Loucy (cell line): ENCODE measurements around the gene KIF1B.

Experiments
- H2AFZ ChIP-seq: fragments of 200-600 bp; sonication (generic); 2 replicates; pipeline ENCODE4 v1.6.0; 2016; ENCODE audit warnings: antibody characterized with exemption, mild to moderate bottlenecking, low read length, moderate library complexity
- H3F3A ChIP-seq: fragments of 200-600 bp; 2 replicates; pipeline ENCODE4 v1.6.0; 2016; ENCODE audit warnings: antibody characterized with exemption, low read depth, mild to moderate bottlenecking
- H3K27me3 ChIP-seq: fragments of 200-600 bp; sonication (generic); 2 replicates; pipeline ENCODE4 v1.6.1; 2014; ENCODE audit warnings: low read length, mild to moderate bottlenecking; ENCODE audit not compliant: insufficient read depth, poor library complexity, severe bottlenecking
- H3K36me3 ChIP-seq: fragments of 200-600 bp; sonication (generic); 2 replicates; pipeline ENCODE4 v1.6.1; 2016; ENCODE audit warnings: low read length; ENCODE audit not compliant: insufficient read depth
- H3K4me1 ChIP-seq: fragments of 200-600 bp; sonication (generic); 2 replicates; pipeline ENCODE4 v1.5.1; 2014; ENCODE audit warnings: low read length, mild to moderate bottlenecking; ENCODE audit not compliant: insufficient read depth, poor library complexity, severe bottlenecking
- H3K4me2 ChIP-seq: fragments of 200-600 bp; sonication (generic); 2 replicates; pipeline ENCODE4 v1.6.0; 2014; ENCODE audit warnings: antibody characterized with exemption, low read length, low read depth, mild to moderate bottlenecking; ENCODE audit not compliant: poor library complexity, severe bottlenecking
- H3K4me3 ChIP-seq: fragments of 200-600 bp; sonication (generic); 2 replicates; pipeline ENCODE4 v1.5.1; 2014; ENCODE audit warnings: low read length, mild to moderate bottlenecking, mixed read lengths; ENCODE audit not compliant: poor library complexity, severe bottlenecking
- H3K79me2 ChIP-seq: fragments of 200-600 bp; sonication (generic); 2 replicates; pipeline ENCODE4 v1.6.1; 2014; ENCODE audit warnings: low read length; ENCODE audit not compliant: insufficient read depth
- H3K9ac ChIP-seq: fragments of 200-600 bp; sonication (generic); 2 replicates; pipeline ENCODE4 v1.6.0; 2014; ENCODE audit warnings: mild to moderate bottlenecking, low read depth, low read length, moderate library complexity; ENCODE audit not compliant: poor library complexity, severe bottlenecking
- H3K9me2 ChIP-seq: fragments of 200-600 bp; sonication (generic); replicated peaks from 2 replicates; pipeline ENCODE4 v1.6.1; 2016; ENCODE audit warnings: low read depth, low read length, mixed read lengths
- H3K9me3 ChIP-seq: fragments of 200-600 bp; sonication (generic); 2 replicates; pipeline ENCODE4 v1.6.1; 2014; ENCODE audit warnings: mild to moderate bottlenecking, antibody characterized with exemption, low read length, low read depth; ENCODE audit not compliant: insufficient read depth
- H4K20me1 ChIP-seq: fragments of 200-600 bp; sonication (generic); 2 replicates; pipeline ENCODE4 v1.6.0; 2014; ENCODE audit warnings: antibody characterized with exemption, low read length, mild to moderate bottlenecking; ENCODE audit not compliant: insufficient read depth, poor library complexity, severe bottlenecking
- EZH2phosphoT487 ChIP-seq: fragments of 200-600 bp; IDR thresholded peaks from 2 replicates; pipeline ENCODE4 v1.6.1; 2018; ENCODE audit warnings: antibody characterized with exemption, mild to moderate bottlenecking, moderate library complexity, borderline replicate concordance
- TF ChIP-seq, protein P1 (sequence below): fragments of 200-600 bp; sonication (generic); conservative IDR thresholded peaks from 2 replicates; pipeline ENCODE4 v1.5.1; 2014; ENCODE audit warnings: mild to moderate bottlenecking, antibody characterized with exemption, low read length

KIF1B gene

DNA sequence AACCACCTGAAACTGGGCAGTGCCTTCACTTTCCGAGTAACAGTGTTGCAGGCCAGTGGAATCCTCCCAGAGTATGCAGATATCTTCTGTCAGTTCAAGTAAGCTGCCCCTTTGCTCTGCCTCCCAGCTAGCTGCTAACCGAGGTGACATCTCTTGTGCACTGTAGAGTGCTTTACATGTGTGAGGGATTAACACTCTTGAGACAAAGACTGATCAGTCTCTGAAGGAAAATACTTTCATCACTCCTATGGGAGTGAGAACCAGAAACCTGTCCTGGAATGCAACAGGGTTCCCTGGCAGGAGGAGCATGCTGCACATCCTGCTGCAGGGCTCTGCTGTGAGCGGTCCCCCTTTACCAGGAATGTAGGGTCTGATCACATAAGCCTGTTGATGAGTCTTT is 127.1 kb downstream of the KIF1B start:
- no peak overlapping the region for H3K4me3 ChIP-seq
- no peak overlapping the region for H3K9ac ChIP-seq
- no peaks in the 10 kb centered on the region for H3K4me1 ChIP-seq
- H3K36me3 ChIP-seq, result peaks cover 49% of the 10 kb centered on the region; the same call in 1 of the 2 replicates
- H3F3A ChIP-seq, result no peaks in the 10 kb centered on the region
- no peak for TF ChIP-seq EZH2phosphoT487
- H3K9me3 ChIP-seq, result no peaks in the 10 kb centered on the region
- H2AFZ ChIP-seq, result no peak overlapping the region
- H3K9me2 ChIP-seq, result no peaks in the 10 kb centered on the region
- no peak overlapping the region for H3K4me2 ChIP-seq
- no peaks in the 10 kb centered on the region for H3K79me2 ChIP-seq
- H4K20me1 ChIP-seq, result no peaks in the 10 kb centered on the region
- H3K27me3 ChIP-seq, result no peaks in the 10 kb centered on the region

DNA sequence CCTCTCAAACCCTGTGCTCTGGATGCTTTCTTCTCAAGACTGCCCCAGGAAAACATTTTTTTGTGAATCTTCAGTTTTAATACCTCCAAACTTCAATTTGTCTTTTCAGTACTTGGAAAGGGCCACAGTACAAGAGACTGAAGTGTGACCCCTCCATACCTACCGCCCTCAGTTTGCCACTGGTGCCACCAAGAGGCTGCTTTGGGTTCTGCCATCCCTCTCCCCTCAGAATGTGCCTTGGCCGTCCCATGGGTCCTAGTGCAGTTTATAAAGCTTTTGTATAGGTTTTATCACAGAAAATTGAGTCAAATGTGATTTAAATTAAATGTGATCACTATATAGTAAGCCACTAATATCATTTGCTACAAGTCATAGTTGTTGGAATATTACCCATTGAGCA is 127.7 kb downstream of the KIF1B start:
- Histone ChIP-seq H3K79me2 (no peaks in the 10 kb centered on the region), H3K9me2 (no peaks in the 10 kb centered on the region), H3K4me3 (no peak overlapping the region), H3K27me3 (no peaks in the 10 kb centered on the region), H3K9me3 (no peaks in the 10 kb centered on the region), H3K36me3 (peaks cover 56% of the 10 kb centered on the region; the same call in 1 of the 2 replicates), H3K9ac (no peak overlapping the region), H3F3A (no peaks in the 10 kb centered on the region), H3K4me2 (no peak overlapping the region), H3K4me1 (no peaks in the 10 kb centered on the region), H2AFZ (no peak overlapping the region), H4K20me1 (no peaks in the 10 kb centered on the region)
- TF ChIP-seq, protein P1, sequence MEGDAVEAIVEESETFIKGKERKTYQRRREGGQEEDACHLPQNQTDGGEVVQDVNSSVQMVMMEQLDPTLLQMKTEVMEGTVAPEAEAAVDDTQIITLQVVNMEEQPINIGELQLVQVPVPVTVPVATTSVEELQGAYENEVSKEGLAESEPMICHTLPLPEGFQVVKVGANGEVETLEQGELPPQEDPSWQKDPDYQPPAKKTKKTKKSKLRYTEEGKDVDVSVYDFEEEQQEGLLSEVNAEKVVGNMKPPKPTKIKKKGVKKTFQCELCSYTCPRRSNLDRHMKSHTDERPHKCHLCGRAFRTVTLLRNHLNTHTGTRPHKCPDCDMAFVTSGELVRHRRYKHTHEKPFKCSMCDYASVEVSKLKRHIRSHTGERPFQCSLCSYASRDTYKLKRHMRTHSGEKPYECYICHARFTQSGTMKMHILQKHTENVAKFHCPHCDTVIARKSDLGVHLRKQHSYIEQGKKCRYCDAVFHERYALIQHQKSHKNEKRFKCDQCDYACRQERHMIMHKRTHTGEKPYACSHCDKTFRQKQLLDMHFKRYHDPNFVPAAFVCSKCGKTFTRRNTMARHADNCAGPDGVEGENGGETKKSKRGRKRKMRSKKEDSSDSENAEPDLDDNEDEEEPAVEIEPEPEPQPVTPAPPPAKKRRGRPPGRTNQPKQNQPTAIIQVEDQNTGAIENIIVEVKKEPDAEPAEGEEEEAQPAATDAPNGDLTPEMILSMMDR, result peak; percentile 96
- no peak for TF ChIP-seq EZH2phosphoT487

DNA sequence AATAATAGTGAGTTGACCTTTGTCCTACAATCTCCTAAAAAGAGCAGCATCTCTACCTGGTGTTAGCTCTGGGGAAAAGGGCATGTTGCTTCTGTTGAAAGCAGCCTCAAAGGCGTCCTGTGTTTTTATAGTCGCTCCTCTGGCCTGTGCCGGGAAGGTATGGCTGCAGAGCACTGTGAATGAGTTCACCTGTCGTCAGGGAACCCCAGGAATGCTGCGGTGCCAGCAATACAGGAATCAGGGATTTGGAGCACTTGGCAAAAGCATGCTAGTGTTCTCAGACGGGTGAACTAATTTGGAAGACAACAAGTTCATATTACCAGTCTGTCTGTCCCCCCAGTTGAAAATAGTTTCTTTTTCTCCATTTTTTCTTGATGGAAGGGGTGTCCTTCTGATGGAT is 128.2 kb downstream of the KIF1B start:
- no peaks in the 10 kb centered on the region for H3F3A ChIP-seq
- H3K4me1 ChIP-seq, result no peaks in the 10 kb centered on the region
- no peaks in the 10 kb centered on the region for H3K27me3 ChIP-seq
- H4K20me1 ChIP-seq, result no peaks in the 10 kb centered on the region
- TF ChIP-seq, protein P1, result no peak
- no peak for TF ChIP-seq EZH2phosphoT487
- no peak overlapping the region for H3K4me2 ChIP-seq
- no peak overlapping the region for H2AFZ ChIP-seq
- H3K4me3 ChIP-seq, result no peak overlapping the region
- no peaks in the 10 kb centered on the region for H3K79me2 ChIP-seq
- H3K9me2 ChIP-seq, result no peaks in the 10 kb centered on the region
- no peaks in the 10 kb centered on the region for H3K9me3 ChIP-seq
- peaks cover 58% of the 10 kb centered on the region; the same call in 1 of the 2 replicates for H3K36me3 ChIP-seq
- H3K9ac ChIP-seq, result no peak overlapping the region

DNA sequence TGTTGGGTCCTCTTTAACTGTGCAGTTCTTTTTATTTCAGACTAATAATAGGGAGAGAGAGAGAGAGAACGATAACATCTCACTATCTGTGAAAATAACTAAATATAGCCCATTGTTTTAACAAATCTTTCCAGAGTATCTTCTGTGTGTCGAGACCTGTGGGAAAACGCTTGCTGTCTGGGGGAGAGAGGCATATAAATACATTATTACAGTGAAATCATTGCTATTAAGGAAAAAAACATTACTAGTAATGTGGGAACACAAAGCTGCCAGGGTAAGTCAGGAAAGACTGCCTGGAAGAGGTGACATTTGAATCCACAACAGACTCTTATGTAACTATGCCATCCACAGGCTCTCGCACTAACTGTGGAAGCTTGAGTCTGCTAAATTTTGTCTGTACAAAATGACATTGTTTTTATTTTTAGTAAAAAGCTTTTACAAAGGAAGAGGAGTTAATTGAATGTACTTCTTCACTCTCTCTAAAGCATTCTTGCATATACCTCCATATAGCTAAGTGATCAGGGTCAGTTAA is 128.7 kb downstream of the KIF1B start:
- Histone ChIP-seq H3K9ac (no peak overlapping the region), H2AFZ (no peak overlapping the region)

More for the DNA sequence above, 128.7 kb downstream of the KIF1B start:
- Histone ChIP-seq H4K20me1 (no peaks in the 10 kb centered on the region), H3K9me2 (no peaks in the 10 kb centered on the region), H3F3A (no peaks in the 10 kb centered on the region), H3K36me3 (peaks cover 62% of the 10 kb centered on the region; the same call in 1 of the 2 replicates), H3K9me3 (no peaks in the 10 kb centered on the region), H3K4me3 (no peak overlapping the region), H3K27me3 (no peaks in the 10 kb centered on the region), H3K79me2 (no peaks in the 10 kb centered on the region), H3K4me1 (no peaks in the 10 kb centered on the region), H3K4me2 (no peak overlapping the region)
- no peak for TF ChIP-seq EZH2phosphoT487
- TF ChIP-seq, protein P1, result no peak
